T-helper 22 cell (primary cell): ENCODE data around the gene SPTLC3.

Experiments
- DNase-seq: peaks from one replicate; pipeline ENCODE4 v3.0.0-alpha.2; 2020; ENCODE audit warnings: low read depth

The SPTLC3 gene

DNA sequence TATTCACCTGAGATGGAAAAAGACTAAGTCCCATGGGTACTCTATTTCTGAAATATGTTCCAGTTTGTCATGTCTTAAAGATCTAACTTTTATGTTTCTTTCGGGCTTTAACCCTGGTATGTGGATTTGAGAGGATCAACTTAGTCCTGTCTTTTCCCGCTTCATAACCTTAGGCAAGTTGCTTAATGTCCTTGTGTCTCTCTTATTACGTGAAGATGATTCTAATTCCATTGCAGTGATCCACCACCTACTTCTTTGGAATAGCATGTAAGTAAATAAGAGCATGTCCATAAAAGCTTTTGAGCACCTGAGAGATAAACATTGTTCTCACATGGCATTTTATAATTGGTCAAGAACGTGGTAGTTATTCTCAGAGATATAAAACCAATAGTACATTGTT lies 23.0 kb downstream of the SPTLC3 start:
- no peak for DNase-seq

DNA sequence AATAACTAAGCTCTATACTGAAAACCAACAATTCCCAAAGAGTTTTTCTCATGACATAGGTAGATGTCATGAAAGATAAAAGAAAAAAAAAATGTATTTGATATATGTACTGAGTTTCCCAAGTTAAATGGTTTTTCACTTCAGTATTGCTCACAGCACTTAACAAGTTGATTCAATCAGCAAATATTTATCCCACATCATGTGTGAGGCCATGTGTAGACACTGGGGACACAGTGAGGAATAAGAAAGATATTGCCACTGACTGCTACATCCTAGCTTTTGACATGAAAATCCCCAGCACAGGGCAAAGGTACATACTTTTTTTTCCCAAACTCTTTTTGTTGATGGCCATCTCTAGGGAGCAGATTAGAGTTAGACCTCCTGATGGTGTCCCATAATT lies 25.3 kb downstream of the SPTLC3 start:
- DNase-seq: no peak

DNA sequence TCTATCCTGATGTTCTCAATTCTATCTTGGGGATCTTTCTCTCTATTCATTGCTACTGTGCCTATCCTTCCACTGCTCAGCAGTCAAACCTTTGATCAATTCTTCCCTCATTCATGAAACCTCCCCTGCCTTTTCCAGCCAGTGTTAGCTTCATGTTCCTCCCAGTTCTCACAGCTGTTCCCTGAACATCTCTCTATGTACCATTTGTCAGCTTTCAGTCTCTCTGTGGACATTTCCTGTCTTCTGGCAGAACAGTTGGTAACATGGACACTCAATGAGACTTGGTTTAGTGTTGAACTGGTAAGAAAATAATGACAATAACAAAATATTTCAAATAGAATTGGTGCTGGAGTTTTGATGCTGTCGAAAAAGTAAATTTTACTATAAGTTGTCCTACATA lies 26.2 kb downstream of the SPTLC3 start:
- no peak for DNase-seq

DNA sequence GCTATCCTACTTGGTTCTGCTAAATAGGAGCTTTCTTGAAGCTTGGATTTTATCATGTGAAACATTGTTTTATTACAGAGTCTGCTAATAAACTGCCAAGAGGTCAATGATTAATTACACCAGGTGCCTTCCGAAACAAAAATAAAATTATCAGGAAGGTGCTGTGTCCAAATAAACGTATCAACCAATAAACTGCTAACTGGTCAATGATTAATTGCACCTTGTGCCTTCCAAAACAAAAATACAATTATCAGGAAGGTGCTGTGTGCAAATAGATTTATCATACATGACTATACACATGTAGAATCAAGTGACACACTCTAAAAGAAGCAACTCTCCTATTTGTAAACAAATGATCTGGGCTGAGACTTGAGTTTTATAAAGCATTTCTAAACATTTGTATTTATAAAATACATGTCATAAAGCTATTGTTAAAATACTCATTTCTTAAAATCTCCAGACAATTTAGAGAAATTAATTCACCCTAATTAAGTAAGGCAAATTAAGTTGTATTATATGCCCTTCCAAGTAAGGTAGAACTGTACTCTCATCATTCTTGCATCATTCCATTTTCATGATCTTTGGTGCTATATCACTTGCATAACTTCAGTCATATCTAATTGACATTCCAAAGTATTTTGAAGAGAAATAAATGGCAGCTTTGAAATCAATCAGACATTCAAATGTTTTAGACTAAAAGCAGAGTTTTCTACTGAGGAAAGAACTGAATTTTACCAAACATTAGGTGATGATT lies 26.8 kb downstream of the SPTLC3 start:
- DNase-seq: no peak

DNA sequence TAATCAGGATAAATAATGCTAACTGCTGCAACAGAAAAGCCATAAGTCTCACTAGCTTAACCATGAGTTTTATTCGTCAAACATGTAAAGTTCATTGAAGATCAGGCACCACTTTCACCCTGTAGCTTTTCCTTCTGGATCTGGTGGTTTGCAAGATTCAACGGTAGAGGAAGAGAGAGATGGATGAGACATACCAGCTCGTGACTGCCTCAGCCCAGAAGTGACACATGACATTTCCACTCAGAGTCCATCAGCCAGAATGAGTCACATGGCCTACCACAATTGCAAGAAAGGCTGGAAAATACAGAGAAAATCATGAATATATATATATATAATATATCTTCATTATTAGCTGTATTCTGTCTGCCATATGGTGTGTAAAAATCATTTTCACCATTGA lies 29.0 kb downstream of the SPTLC3 start:
- no peak for DNase-seq

DNA sequence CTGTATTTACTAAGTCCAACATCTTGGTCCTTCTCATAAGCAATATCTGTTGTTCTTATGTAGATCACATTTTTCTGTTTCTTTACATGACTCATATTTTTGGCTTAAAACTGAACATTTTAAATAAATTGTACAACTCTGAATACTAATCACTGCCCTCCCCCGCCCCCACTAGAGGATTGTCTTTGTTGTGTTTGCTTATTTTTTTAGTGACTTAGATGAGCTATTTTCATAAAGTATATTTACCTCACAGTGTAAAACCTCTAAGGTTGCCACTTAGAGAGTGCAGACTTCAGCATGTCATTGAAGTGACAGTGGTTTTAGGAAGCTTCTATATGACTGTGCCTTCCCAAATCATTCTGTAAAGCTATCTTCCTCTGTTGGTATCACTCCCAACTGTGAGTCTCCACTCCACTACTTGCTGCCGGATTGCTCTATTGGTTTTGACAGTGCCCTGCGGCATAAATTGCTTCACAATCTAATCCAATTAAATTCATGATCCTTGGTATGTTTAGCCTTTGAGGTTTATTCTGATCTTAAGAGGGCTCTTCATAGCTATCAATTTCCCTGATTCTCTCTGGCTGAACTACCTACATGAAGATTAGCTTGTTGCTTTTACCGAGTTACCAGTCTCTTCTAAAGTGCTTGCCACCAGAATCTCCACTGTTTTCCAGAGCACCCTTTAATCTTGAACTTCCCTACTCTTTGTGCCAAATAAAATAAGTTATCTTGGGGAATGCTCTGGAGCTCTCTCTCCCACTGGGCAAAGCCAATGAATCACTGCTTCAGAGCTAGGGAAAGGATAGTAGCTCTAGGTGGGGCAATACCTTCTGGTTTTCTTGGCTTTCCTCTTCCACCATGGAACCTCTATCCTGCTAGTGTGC lies 33.0 kb downstream of the SPTLC3 start:
- no peak for DNase-seq

DNA sequence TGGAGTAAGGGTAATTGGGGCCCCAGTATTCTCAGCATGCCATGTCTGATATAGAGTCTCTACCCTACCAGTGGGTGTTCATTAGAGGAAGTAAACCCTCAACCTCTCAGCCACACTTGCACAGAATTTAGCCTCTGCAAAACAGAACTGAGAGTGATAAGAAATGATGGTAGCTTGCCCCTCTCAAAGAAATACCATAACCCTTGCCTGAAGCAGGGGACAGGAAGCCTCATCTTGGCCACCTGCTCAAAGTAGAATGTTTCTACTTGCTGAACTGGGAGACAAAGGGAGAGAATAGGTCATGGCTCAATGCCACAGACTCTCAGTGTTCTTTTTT lies 33.7 kb downstream of the SPTLC3 start:
- DNase-seq: no peak

DNA sequence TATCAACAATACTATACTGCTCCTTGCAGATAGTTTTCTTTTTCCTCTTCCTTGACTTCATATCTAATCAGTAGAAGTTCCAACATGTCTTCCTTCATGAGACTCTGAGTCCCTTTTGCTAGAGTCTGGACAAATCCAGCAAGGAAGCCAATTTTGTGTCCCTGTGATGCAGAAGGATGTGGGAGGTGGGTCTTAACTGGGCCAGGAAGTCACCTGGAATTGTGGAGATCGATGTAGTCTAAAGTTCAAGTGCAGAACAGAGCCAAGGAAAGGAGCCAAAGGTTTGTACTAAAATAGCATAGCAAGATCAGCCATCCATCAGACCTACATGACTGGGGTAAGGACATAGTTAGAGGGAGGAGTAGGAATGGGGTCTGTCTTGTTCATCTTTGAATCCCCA lies 37.6 kb downstream of the SPTLC3 start:
- no peak for DNase-seq

DNA sequence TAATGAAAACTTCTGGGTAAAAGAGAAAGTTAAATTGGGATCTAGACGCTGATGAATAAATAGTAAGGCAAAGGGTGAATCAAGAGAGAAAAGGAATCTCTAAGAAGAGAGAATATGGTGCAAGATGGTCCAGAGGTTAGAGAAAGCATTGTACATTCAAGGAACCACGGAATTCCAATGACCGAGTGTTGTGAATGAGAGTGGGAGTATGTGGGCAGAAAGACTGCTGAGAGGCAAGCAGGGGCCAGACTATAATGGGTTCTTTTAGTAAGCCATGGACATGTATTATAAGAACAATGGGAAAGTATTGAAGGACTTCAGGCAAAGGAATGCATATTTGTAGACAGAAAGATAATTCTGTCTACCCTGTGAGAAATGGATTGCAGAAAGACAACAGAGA lies 45.2 kb downstream of the SPTLC3 start:
- no peak for DNase-seq

DNA sequence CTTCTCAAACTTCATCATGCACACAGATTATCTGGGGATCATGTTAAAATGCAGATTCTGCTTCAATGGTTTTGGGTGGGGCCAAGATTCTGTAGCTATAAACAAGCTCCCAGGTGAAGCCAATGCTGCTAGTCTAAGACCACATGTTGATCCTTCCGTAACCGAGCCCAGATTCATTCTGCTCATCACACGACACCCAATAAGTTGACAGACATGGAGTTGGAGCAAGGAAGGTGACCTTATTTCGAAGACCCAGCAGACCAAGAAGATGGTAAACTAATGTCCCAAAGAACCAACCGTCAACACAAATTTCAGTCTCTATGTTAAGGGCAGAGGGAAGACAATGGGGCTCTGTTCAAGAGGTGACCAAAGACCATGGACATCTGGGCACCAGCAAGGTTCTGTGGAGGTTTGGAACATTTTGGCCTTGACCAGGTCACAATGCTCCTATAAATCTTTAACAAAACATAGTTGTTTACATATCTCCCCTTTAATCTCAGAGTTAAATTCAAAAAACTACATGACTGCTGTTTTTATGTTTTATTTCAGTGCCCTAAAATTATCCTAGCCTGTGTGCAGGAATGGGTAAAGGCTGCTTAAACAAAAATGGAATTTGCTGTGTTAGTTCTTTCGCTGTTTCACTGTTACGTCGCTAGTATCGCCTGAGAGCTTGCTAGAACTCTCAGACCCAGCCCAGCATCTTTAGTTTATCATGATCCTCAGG lies 50.1 kb downstream of the SPTLC3 start:
- DNase-seq: no peak

DNA sequence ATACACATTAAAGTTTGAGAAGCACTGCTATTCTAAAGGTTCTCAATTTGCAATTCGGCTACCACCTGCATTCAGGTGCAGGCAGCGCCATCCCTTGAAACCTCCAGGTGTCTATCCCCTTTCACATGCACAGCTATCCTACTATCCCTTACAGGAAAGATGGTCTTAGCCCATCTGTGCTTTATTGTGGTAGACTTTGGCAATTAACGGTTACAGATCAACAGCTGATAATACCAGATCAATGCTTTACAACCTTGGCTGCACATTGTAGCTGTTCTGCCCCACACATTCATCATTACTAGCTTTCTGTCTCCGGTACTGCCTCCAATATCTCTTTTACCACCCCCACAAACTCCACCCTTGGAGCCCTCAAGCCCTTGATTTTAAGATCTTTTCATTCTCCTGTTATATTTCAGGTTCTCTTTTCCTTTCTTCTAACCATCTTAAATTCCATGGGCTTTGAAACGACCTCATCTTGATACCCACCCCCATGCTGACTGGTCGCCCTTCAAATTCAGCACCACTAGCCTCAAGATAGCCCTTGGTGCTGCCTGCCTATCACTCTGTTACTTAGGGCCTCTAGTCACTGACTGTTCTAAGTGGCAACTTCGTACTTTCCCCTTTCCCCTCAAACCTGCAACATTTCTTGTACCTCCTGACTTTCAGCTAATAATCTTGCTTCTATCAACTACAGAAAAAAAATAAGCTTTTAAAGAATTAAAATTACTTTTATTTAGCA lies 50.8 kb downstream of the SPTLC3 start:
- no peak for DNase-seq

DNA sequence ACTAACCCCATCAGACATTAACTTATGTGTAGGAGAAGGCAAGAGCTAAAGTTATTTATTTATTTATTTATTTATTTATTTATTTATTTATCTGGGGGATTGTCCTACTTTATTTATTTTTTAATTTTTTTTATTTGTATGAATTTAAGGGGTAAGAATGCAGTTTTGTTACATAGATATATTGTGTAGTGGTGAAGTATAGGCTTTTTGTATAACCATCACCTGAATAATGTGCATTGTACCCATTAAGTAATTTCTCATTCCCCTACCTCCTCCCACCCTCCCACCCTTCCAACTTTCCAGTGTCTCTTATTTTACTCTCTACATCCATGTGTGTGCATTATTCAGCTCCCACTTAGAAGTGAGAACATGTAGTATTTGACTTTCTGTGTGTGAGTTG lies 51.6 kb downstream of the SPTLC3 start:
- DNase-seq: no peak

DNA sequence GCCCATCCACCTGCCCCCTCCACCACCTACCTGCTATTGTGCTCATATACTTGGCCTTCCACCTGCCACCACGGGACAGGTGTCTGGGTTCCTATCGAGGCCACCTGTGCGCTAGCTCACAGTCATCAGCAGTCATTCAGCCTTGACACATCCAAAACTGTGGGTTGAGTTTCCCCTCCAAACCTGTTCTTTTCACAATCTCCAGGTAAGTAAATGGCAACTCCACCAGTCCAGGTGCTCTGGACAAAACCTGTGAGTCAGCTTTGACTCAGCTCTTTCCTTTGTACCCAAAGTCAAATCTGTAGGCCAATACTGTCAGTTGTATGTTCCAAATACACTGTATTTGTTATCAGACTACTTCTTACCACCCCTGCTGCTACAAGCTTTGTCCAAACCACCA lies 52.6 kb downstream of the SPTLC3 start:
- no peak for DNase-seq

DNA sequence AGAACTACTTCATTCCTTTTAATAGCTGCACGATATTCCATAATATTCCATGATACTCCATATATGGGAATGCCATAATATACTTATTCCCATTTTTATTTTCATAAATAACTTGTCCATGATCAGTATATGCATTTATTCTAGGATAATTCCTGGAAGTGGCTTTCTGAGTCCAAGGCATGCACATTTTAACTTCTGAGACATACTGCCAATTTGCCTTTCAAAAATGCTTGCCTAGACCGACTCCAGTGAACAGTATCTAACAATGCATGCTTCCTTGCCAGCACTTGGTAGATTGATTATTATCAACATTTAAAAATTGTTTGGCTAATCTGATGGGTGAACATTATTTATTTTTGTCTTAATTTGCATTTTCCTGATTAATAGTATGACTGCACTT lies 54.0 kb downstream of the SPTLC3 start:
- DNase-seq: no peak

DNA sequence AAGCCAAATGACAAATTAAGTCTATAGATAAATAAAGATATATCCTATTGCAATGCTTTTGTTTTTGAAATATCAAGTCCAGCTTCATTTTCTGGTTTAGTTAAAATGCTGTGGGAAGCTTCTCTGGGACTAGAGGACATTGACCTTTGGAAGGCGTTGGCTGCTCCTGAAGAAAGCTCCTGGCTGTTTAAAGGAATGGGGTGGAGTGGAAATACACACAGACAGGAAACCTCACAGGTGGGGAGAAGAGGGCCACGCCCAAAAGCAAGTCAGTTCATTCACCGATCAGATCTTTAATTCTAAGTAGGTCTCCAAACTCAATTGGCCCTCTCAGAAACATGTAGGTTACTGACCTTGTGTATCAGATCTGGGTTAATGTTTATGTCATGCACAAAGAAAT lies 59.6 kb downstream of the SPTLC3 start:
- DNase-seq: no peak

DNA sequence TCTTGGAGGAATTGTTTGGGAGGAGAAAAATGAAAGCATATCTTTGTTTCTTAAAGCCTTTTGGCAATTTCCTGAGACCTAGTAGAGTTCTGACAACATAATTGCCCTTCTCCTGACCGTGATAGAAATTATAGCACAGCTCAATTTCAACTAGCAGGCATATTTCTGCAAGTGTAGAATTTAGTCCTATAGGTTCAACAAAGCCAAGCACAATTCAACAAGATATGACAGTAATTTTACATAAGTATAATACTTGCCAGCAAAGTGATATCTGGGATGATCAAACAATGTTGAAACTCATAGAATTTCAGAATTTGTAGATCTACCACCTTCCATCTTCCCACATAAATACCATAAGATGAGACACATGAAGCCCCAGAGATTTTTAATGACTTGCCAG lies 73.1 kb downstream of the SPTLC3 start:
- no peak for DNase-seq

DNA sequence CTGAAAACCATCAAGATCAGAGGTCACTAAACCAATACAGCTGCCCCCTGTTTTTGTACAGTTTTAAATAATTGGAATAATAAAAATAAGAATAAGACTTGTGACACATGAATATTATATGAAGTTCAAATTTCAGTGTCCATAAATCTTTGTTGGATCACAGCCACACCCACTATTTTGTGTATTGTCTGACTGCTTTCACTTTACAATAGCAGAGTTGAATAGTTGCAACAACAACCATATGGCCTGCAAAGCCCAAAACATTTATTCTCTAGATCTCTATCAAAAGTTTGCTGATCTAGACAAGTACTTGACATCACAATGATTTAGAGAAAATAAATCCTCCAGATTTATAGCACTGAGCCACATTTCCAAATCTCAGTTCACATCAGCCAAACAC lies 73.6 kb downstream of the SPTLC3 start:
- no peak for DNase-seq

DNA sequence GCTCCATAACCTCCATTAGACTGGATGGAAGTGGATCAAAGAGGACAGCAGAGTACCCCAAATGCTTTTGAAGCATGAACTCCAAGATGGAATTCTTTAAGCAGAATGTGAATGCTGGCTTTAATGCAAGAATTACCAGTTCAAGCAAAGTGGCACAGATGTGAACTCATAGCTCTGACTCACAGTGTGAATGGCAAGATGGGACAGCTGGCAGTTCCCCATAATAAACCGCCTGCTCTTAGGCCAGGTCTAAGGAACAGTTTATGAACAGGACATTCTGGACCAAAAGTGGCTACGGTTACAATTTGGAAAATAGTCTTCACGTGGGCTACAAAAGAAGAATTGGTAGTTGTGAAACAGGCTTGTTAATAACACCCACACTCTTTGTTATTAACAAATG lies 76.5 kb downstream of the SPTLC3 start:
- no peak for DNase-seq

DNA sequence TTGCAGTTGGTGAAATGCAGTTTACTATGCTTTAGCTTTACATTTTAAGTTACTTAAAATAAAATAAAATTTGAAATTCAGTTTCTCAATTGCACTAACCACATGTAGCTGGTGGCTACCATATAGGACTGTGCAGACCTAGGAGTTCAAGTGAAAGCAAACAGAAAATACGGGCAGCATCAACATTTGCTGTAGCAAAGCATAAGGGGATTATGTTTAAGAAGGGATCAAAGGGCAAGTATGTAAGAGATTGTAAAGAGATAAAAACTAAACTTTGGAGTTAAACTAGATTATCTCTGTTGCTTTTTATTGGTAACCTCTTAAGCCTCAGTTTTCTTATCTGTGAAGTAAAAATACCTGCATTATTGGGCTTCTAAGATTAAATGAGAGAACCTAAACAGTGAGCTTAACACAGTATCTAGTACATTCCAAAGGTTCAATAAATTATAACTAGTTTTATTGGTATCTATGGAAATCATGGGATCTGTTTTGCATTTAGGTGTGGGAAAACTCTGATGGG lies 81.2 kb downstream of the SPTLC3 start:
- no peak for DNase-seq

DNA sequence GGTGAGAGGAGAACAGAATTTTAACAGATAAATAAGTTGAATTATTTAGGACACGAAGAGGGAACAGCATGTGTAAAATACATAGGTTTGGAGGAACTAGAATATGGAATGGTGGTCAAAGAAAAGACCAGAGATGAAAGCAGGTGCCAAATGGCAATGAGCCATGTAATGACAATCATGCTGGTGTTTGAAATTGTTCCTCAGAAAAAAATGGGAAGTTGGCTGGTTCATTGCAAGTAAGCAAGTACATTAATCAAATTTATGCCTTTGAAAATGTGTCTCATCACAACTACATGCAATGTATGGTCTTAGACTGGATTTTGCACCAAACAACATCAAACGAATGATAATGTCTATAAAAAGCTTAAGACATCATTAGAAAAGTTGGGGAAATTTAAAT lies 83.3 kb downstream of the SPTLC3 start:
- no peak for DNase-seq

DNA sequence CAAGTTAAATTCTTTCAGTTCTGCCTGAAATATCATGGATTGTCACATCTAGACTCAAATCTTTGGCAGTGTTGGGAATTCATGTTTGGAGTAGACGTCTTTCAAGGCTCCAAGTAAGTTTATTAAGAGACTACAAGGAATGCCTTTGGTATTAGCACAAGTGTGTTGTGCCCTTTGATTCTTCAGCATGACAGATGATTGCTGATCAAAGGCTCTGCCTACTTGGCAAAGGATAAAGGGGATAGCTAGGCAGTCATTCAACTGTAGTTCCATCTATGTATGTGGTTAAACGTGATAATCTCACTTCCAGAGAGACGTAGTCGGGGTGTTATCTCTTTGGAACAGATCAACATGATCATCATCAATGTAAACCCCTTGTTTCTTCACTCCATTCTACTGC lies 86.2 kb downstream of the SPTLC3 start:
- no peak for DNase-seq

DNA sequence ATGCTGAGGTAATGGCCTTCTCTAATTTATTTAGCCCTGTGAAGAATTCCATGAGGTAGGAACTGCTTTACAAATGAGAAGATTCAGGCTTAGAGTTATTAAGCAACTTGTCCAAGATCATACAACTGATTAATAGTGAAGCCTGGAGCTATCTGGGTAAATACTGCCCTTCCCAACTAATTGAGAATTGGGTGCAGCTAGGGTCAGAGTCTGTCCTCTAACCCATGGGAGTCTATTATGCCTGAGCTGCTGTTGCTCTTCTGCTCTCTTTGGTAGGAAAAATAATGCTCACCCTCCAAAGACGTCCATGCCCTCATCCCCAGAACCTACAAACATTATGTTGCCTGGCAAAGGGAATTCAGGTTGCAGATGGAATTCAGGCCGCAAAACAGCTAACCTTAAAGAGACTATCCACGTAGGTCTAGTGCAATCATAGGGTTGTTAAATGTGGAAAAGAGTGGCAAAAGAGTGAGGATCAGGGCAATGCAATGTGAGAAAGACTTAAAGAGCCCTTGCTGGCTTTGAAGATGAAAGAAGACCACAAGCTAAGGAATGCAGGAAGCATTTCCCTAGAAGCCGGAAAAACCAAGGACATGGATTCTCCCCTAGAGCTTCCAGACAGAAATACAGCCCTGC lies 90.1 kb downstream of the SPTLC3 start:
- DNase-seq: no peak
